Skin of body (tissue), 2 donors: ENCODE measurements around the gene ETV6. TPM values are rescaled to one million over a fixed set of nuclear protein-coding genes. Genes with fewer than 3 reads are reported as not detected.
"Not testable (repeated sequence)": the region's sequence is repeated elsewhere in the genome, so short reads cannot be mapped to it uniquely, and the experiment has no call there.

ENCODE experiments used
- DNase-seq: peaks from one replicate; lab custom pipeline; 2025; lab: John Stamatoyannopoulos, UW
- total RNA-seq: library from RNA; depleted of rRNA; stranded (reverse); fragments of >200 nt; gene quantifications from one replicate; pipeline ENCODE4 v1.2.3, GENCODE V29; 2014

ETV6 gene
- total RNA-seq, 1 donor from 2014 or later = 9.0 TPM

- not testable (repeated sequence) for DNase-seq
Measured at GRCh38 chr12:11909406-11909805, 259.9 kb downstream of the ETV6 start.

DNA sequence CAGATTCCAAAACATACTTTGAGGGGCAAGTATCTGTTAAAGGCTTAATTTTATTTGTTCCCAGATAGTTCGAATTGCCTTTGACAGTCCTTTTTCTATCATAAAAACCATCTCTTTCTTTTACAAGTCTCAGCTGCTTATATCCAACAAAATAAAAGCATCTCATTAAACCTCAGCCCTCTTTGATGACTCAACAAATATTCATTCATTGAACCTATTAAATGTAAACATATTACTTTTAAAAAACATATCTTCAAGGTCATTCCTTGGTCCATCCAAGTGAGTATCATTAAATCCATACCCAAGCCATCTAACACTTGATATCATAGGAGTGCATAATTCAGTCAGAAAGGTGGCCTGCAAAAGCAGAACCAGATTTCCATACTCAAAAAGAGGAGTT, 266.6 kb downstream of the ETV6 start:
- no peak for DNase-seq

GRCh38 chr12:11916771-11917170, 267.3 kb downstream of the ETV6 start:
- DNase-seq = no peak

- no peak for DNase-seq
Measured at GRCh38 chr12:11917501-11917900, 268.0 kb downstream of the ETV6 start.

DNA sequence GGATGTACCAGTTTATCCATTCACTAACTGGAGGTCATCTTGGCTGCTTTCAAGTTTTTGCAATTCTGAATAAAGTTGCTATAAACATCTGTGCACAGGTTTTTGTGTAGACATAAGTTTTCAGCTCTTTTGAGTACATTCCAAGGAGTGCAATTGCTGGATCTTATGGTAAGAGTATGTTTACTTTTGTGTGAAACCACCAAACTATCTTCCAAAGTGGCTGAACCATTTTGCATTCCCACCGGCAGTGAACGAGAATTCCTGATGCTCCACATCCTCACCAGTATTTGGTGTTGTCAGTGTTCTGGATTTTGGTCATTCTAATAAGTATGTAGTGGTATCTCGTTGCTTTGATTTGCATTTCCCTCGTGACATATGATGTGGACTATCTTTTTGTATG, 270.8 kb downstream of the ETV6 start:
- DNase-seq = no peak

GRCh38 chr12:11922361-11922760, 272.9 kb downstream of the ETV6 start:
- no peak for DNase-seq

DNA sequence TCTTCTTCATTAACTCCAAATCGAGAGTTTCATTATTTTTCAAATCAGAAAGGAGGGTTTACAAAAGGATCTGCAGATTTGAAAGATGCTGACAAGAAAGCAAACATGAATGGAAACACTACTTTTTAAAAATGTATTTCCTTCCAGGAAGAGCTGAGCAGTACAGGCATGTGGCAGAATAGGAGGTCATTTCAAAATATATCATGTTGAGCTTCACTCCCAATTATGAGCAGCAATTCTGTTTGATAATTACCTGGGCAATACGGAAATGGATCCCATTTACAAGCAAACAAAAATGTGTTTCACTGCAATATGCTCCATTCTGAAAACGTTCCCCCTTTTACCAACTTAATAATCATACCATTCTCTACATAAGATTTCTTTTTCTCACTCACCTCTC, 273.6 kb downstream of the ETV6 start:
- no peak for DNase-seq

GRCh38 chr12:11927286-11927935, 277.9 kb downstream of the ETV6 start:
- DNase-seq = no peak

GRCh38 chr12:11929714-11930113, 280.2 kb downstream of the ETV6 start:
- no peak for DNase-seq

- no peak for DNase-seq
Measured at GRCh38 chr12:11939223-11939622, 289.7 kb downstream of the ETV6 start.

DNA sequence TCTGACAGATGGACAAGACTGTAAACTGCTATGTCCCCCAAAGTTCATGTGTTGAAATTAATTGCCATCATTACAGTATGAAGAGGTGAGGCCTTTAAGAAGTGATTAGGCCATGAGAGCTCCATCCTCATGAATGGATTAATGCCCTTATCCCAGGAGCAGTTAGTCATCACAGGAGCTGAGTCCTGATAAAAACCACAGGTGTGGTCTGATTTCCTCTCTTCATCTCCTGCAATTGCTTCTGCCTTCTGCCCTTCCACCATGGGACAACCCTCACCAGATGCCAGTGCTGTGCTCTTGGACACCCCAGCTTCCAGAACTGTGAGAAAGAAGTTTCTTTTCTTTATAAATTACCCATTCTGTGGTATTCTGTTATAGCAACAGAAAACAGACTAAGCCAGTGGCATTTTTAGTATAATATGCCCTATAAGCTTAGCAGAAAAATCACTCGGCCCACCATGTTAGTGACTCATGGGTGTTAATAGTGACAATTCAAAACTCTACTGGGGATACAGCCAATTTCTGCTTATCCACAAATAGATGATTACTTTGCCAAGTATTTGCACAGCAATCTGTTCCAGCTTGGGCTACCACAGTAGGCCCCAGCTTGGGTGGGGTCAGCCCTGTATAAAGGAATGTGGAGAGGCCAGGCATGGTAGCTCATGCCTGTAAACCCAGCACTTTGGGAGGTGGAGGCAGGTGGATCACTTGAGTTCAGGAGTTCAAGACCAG, 292.3 kb downstream of the ETV6 start:
- DNase-seq = no peak

DNA sequence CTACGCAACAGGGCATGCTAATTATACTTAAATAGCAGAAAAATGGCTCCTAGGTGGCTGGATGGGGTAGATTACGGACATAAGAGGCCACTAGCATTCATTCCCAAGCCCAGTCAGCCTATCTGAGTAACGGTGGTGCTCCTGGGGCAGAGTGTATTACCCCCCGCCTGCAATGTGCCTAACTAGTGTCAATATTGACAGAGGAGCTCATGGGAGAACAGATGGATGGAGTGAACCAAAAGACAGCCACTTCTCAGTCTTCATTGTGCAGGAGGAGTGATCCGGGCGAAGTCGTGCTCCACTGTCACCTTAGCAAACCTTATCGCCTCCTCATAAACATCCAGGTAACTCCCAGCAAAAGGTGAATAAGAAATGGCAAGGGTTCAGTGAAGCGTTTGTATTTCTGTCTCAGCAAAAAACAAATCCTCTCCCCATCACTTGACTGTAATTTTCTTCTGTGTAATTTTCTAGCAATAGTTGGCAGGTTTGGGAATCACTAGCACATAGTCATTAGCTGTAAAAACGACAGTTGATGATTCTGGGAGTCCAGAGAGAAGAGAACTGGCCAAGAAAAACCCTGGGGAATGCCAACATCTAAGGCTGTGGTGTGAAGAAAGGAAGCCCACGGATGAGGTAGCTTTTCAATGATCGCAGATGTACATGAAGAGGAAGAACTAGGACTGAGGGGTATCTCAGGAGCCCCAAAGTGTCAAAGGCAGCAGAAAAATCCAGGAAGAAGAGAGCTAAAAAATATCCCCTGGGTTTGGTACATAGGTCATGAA, 294.6 kb downstream of the ETV6 start:
- DNase-seq = no peak
